Keratinocyte (primary cell): ENCODE results near the gene MEOX1.

Source experiments
- CTCF ChIP-seq, 3 experiments: IDR thresholded peaks in 1 of 3; conservative IDR thresholded peaks in 1 of 3; optimal IDR thresholded peaks in 1 of 3; 2 replicates in 2 of 3; 3 replicates in 1 of 3; pipeline versions ENCODE3 to v1.5.1; 2011; ENCODE audit warnings: low read length in 3 of 3, mild to moderate bottlenecking in 3 of 3, moderate library complexity in 2 of 3, control low read depth in 1 of 3, inconsistent platforms in 1 of 3; ENCODE audit not compliant: insufficient read depth in 2 of 3; ENCODE audit errors: extremely low read depth in 1 of 3
- EZH2 ChIP-seq: IDR thresholded peaks from one replicate; pipeline ENCODE4 v1.6.1; 2012; ENCODE audit warnings: inconsistent platforms, mild to moderate bottlenecking, low read length, moderate library complexity

- TF ChIP-seq EZH2 (no peak), CTCF (optimal IDR thresholded peaks at IDR 0.05 in 1 of 3, IDR thresholded peaks at IDR 0.05 in 1 of 3, conservative IDR thresholded peaks at IDR 0.05 in 1 of 3; ENCODE audit: extremely low read depth in 1 of 3, insufficient read depth in 2 of 3, low read length in 3 of 3) (no peak)
Measured at GRCh38 chr17:43612515-43612914, 49.2 kb downstream of the MEOX1 start.
